ENCODE data around the gene FHL5.
"Not testable (repeated sequence)": the region's sequence is repeated elsewhere in the genome, so short reads cannot be mapped to it uniquely, and the experiment has no call there.

FHL5 gene

DNA sequence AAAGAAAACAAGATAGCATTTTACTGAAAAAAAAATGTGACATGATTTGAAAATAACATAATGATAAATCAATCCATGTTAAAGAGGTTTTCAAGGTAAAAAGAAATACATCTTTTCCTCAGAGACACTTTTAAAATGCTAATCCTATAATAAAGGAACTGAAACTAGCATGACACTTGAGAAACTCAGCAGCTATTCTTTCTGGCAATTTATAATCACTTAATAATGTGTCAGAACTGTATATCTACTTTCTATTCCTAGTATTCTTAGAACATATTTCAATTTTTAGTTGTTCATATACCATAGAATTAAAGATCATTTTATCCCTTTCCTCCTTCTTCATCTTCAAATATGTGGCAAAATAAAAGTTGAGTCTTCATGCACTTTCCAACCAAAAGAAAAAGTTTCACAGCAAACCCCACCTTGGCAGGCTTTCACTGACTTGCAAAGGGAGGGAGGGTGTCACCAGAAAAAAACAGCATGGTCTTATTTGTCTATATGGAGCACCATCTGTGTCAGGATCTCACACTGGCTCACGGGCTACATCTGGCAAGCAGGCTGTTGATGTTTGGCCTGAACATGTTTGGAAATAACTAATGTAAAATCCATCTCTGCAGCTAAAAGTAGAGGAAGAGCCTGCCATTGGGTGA, 48.5 kb downstream of the FHL5 start:
- no peak for DNase-seq

DNA sequence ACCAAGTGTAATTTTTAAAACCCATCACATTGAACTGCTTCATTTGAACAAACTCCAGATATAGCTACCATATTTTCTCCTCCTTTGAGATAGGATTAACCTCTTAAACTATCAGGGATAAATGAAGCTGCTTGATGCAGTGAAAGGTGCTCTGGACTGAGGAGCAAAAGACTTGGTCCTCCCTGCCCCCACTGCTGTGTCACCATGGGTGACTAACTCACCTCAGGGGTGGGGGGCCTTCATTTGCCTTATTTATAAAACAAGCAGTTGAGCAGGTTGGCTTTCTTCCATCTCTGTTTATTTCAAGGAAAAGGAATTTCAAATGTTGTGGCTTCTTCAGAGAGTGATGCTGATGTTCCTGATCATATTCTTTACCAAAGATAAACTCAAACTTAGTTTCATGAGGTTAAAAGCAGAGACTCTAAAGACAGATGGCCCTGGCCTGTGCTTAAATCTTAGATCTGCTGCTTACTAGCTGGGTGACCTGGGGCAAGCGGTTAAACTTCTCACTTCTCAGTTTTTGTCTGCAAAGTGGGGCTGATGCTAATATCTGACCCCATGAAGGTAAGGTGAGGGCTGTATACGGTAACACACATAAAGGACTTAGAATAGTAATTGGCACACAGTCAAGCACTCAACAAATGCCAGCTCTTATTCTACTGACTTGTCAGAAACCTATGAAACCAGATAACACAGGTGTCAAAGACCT, 50.5 kb downstream of the FHL5 start:
- no peak for DNase-seq

DNA sequence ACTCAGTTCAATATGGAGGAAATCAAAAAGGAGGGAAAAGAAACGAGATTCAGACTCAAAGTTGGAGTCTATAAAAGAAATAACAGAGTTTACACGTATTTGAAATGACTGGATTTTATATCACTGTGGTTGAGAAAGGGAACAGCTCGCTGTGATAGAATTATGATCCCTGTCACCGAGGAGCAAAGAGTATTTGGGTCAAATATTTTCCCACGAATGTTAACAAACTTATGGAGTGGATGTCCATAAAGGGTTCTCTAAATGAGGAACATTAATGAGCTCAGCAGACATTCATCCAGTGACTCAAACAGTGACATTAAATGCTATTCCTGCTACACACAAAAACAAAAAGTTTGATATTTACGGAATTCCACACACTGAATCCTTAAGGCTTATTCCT, 57.9 kb downstream of the FHL5 start:
- DNase-seq, result no peak

DNA sequence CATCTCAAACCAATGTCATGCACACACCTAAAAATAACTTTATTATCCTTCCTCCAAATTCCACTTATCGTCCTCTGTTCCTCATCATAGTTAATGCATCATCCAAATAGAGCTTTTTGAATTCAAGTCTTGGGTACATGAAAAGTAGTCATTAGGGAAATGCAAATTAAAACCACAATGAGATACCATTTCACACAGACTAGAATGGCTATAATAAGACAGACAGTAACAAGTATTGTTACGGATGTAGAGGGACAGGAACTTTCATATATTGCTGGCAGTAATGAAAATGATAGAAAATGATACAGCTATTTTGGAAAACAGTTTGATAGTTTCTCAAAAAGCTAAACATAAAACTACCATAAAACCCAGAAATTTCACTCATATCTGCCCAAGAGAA, 59.1 kb downstream of the FHL5 start:
- no peak for DNase-seq

DNA sequence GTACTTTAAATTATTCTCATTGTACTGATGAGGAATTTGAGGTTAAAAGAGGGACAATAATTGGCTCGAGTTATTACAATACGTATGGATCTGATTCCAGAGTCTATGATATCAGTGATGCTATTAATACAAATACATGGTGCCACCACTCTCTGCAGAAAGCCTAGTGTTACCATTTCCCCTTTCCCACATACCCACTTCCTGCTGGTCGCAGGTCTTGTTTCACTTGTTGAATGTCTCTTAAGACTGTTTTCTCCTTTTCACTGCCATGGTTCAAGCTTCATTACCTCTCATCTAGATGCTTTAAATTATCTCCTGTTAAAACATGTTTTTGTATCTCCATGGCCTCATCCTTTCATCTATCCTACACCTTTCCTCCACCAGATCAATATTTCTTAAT, 62.0 kb downstream of the FHL5 start:
- no peak for DNase-seq

DNA sequence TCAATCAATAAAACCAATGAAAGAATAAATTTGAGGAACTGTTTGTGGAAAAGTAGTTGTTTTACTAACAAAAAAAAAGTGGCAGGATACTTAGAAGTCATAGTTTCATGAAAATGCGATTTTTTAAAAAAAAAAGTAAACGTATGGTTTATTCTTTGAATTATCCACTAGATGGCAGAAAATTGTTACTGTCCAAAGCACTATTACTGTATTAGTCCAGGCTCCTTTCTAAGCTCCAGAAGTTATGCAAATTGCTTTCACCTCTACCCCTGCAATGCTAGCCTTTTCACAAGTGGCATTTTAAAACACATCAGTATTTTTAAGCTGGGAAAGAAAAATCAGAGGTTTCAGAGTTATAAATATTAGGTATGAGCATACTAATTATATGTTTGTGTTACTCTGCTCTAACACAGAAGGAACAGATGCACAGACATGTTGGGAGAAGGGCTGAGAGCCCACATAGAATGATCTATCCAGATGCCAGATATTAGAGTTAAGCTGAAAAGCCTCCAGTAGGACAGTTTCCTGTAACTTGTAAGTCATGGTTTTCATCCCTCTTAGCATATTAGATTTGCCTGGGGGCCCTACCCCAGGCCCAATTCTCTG, 63.9 kb downstream of the FHL5 start:
- DNase-seq, result no peak

DNA sequence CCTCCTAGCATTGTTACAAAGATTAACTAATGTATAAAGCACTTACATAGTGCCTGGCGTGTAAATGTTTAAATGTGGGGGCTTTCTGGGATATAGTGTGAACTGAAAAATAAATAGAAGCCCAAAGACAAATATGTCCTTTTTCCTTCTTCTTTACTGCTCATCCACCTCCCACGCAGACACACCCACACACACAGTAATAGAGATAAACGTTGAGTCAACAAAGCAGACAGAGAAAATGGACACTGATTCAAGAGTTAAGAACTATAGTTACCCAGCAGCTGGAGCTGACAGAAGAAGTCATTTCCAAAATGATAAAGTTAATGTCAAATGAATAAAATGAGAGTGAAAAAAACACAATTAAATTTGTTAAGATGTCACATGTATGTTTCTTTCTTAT, 68.3 kb downstream of the FHL5 start:
- no peak for DNase-seq

DNA sequence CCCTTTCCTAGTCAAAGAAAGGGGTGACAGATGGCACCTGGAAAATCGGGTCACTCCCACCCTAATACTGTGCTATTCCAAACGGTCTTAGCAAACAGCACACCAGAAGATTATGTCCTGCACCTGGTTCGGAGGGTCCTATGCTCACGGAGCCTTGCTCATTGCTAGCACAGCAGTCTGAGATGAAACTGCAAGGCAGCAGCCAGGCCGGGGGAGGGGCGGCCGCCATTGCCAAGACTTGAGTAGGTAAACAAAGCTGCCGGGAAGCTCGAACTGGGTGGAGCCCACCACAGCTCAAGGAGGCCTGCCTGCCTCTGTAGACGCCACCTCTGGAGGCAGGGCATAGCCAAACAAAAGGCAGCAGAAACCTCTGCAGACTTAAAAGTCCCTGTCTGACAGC, 75.1 kb downstream of the FHL5 start:
- not testable (repeated sequence) for DNase-seq

DNA sequence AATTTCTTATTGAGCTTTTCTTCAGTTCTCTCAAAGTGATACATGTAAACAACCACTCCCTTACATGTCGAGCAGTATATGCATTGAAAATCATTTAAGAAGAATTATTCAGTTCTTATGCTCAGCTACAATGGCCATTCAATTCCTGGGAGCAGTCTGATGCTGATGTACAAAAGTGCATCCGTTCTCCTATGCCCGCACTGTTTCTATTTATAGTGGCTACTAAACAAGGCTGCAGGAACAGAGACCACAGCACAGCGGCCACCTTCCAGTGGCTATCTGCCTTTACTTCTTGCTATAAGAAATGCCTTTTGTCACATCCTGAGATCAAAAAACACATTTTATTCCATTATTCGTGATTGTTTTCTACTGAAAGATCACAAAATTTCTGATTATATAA, 82.2 kb downstream of the FHL5 start:
- DNase-seq, result no peak

DNA sequence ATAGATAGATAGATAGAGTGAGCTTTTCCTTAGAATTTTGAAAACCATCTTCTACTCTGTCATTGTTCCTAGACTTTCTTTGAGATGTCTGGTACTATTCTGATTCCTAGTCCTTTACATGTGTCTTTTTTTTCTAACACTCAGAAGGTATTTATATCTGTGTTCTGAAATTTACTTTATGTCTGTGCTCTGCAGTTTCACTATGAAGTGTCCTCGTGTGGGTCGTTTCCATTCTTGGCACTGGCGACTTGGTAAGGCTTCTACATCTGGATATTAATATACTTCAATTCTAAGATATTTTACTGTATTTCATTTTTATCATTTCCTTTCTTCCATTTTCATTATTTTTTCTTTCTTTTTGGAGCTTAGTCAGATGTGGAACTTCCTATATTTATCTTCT, 87.0 kb downstream of the FHL5 start:
- DNase-seq, result no peak

DNA sequence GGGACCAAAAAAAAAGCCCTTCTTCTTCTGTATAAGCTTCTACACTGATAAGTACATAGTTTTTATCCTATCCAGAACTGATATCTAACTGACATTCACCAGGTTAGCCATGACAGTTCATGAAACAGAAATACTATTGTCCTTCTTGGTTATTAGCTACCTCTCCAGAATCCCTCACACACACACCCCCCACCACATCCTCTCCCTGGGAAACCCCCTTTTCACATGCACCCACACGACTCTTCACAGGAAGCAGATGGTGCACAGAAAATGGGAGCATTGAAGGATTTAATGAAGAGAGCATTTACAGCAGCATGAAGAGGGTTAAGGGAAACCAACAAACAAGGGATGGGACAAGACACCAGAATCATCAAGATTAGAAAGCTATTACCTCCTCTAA, 88.9 kb downstream of the FHL5 start:
- DNase-seq, result no peak

DNA sequence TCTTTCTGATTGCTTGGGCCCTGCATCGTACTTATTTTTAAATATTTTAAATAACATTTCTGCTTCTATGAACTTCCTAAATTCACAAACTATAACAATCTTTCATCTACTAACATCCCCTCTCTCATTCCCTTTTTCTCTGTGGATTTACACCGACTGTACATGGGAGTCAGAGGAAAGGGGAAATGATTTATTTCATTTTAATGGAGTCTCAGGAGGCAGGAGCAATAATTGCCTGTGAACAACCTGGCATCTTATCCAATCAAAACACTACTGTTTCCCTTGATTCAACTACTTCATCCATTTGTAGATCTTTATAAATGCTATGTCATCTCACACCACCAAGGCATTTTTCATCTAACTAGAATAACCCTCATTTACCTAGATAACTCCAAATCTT, 89.6 kb downstream of the FHL5 start:
- no peak for DNase-seq

DNA sequence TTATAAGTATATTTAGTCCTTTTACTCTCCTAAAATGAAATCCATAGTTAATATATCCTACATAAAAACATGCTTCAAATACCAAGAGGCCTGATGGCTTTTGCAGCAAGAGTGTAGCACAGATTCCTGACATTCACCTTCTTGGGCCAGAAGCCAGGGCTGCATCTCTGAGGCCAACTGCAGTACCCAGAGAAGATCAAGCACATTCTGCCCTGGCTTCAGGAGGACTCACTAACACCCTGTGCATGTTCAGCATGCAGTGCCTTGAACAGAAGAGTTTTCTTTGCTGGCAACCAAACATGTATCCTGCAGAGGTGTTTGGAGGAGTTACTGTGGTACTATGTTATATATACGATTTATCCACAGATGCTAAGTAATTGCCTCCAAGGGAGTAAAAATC, 90.3 kb downstream of the FHL5 start:
- no peak for DNase-seq

DNA sequence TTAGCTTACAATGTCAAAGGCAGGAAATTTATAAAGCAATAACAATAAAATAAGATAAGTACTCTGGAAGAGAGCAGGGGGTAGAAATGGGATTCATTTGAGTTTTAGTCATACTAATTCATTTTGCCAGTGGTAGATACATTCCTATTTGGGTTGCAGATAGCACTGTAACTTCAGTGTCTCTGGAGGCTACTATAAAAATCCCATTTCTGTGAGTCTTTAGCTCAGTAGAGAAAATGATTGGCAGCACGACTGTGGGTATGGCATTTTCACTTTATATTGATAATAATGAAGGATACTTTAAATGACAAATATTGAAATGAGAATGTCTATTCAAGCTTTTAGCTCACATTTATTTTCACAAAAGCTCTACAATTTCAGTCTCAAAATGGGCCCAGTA, 93.6 kb downstream of the FHL5 start:
- DNase-seq, result no peak

DNA sequence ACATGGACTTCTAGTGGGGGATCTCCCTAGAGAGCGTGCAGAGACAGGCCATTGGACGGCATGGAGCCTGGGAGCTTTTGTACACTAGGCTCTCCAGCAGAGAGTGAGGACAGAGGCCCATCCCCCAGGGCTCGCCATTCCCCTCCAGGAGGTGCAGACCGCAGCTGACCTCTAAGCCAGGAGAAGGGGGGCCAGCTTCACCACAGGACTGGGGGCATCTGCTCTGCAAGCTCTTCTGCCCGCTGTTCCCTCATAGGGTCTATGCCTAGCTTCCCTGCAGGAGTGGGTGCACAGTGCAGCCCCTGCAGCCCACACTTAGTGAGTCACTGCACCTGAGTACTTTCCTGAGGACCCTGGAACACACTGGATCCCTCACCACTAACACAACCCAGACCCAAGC, 94.4 kb downstream of the FHL5 start:
- DNase-seq, result no peak

DNA sequence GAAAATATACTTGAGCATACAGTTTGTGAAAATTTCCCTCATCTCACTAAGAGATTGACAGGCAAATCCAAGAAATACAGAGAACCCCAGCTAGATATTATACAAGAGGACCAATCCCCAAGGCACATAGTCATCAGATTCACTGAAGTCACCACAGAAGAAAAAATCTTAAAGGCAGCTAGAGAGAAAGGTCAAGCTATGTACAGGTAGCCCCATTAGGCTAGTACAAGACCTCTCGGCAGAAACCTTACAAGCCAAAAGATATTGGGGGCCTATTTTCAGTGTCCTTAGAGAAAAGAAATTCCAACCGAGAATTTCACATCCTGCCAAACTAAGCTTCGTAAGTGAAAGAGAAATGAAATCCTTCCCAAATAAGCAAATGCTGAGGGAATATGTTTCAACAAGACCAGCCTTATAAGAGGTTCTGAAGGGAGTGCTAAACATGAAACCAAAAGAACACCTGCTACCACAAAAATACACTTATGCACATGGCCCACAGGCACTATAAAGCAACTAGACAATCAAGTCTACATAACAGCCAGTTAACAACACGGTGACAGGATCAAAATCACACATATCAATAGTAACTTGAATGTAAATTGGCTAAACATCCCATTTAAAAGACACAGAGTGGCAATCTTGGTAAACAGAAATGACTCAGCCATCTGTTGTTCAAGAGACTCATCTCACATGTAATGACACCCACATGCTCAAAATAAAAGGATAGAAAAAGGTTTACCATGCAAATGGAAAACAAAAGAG, 96.3 kb downstream of the FHL5 start:
- DNase-seq, result no peak

All from T1000 (cell line).